Spleen (tissue), 11 donors: ENCODE data around the gene SLC46A2. TPM values are rescaled to one million over a fixed set of nuclear protein-coding genes. Genes with fewer than 3 reads are reported as not detected.

Source experiments
- DNase-seq: peaks from one replicate; pipeline ENCODE4 v3.0.0-alpha.2; 2020
- H3K27ac ChIP-seq, 8 donors: fragments of 200-600 bp; sonication (generic) in 7 of 8; 1 replicate in 4 of 8; 2 replicates in 4 of 8; pipeline versions ENCODE4 v1.5.0 to v1.8.0; 2016 to 2021; ENCODE audit warnings: inconsistent platforms in 4 of 8, mild to moderate bottlenecking in 4 of 8, moderate library complexity in 1 of 8
- H3K27me3 ChIP-seq, 7 donors: fragments of 200-600 bp; sonication (generic) in 6 of 7; replicated peaks in 1 of 7; 1 replicate in 4 of 7; 2 replicates in 3 of 7; pipeline versions ENCODE4 v1.5.0 to v1.8.0; 2016 to 2021; ENCODE audit warnings: inconsistent platforms in 3 of 7, mild to moderate bottlenecking in 1 of 7
- H3K36me3 ChIP-seq, 6 donors: fragments of 200-600 bp; sonication (generic) in 5 of 6; 1 replicate in 4 of 6; 2 replicates in 2 of 6; pipeline versions ENCODE4 v1.5.0 to v1.8.0; 2016 to 2021; ENCODE audit warnings: inconsistent platforms in 2 of 6
- H3K4me1 ChIP-seq, 6 donors: fragments of 200-600 bp; sonication (generic) in 5 of 6; 1 replicate in 3 of 6; 2 replicates in 3 of 6; pipeline versions ENCODE4 v1.5.0 to v1.8.0; 2016 to 2021; ENCODE audit warnings: inconsistent platforms in 3 of 6
- H3K4me3 ChIP-seq, 8 donors: fragments of 200-600 bp; sonication (generic) in 7 of 8; 1 replicate in 4 of 8; 2 replicates in 4 of 8; pipeline versions ENCODE4 v1.5.0 to v1.8.0; 2016 to 2021; ENCODE audit warnings: inconsistent platforms in 4 of 8, mild to moderate bottlenecking in 4 of 8, moderate library complexity in 2 of 8
- H3K9me3 ChIP-seq, 8 donors: fragments of 200-600 bp; sonication (generic) in 7 of 8; 1 replicate in 4 of 8; 2 replicates in 4 of 8; pipeline versions ENCODE4 v1.5.0 to v1.8.0; 2016 to 2021; ENCODE audit warnings: inconsistent platforms in 4 of 8
- POLR2A ChIP-seq, 3 donors: fragments of 450-650 bp; IDR thresholded peaks; one replicate each; pipeline ENCODE4 v1.5.1; 2017; ENCODE audit warnings: antibody characterized with exemption in 3 of 3, mild to moderate bottlenecking in 1 of 3
- POLR2AphosphoS5 ChIP-seq, 3 donors: sonication (generic); formaldehyde crosslinking; IDR thresholded peaks; one replicate each; pipeline ENCODE4 v1.5.1; 2017; ENCODE audit warnings: antibody characterized with exemption in 3 of 3
- WGBS, 5 donors: extraction: QIAGEN DNeasy Blood & Tissue Kit in 3 of 5; methylation state at CpG; one replicate each; pipeline versions ENCODE4 v1.1.5 to v1.1.7; 2013 to 2018; 5-methylcytosine and 5-hydroxymethylcytosine counted together
- intact Hi-C: fragments of 100-400 bp; cut with DNase I; formaldehyde crosslinking; loops from one replicate; pipeline ENCODE4 v1.15.0; 2023; ENCODE audit warnings: low total_unique reads
- polyA plus RNA-seq, 3 donors: library from polyadenylated mRNA; stranded (reverse); fragments of 200-250 nt; gene quantifications; one replicate each; pipeline ENCODE4 v1.2.1, GENCODE V29; 2013
- total RNA-seq, 7 donors: library from RNA; depleted of rRNA in 3 of 7; stranded (reverse); fragments of >200 nt in 3 of 7; fragmentation: NEBNext Ultra II Directional in 4 of 7; extraction: Animal tissue kit (Norgen Biotek cat#: 25700) in 4 of 7; gene quantifications; one replicate each; pipeline versions ENCODE4 v1.1.0 to v1.2.1, GENCODE V29; 2016 to 2021
- TF ChIP-seq, protein P1 (sequence below), 11 experiments: fragments of 200-600 bp in 7 of 11; fragments of 450-650 bp in 4 of 11; sonication (generic) in 4 of 11; IDR thresholded peaks in 8 of 11; conservative IDR thresholded peaks in 3 of 11; 1 replicate in 7 of 11; 2 replicates in 4 of 11; pipeline versions ENCODE4 v1.4.0 to v1.8.0; 2016 to 2021; ENCODE audit warnings: antibody characterized with exemption in 11 of 11, inconsistent platforms in 4 of 11, mild to moderate bottlenecking in 1 of 11
- donor health status: healthy with polysubstance abuse.
- donor health status: DM: no; HTN: no; CAD: no; lungs with moderate emphysema.
- donor health status: DM: no; HTN: no; CAD: no.
- donor health status: Bipolar disorder and iron deficiency.
- donor health status: healthy.
- donor health status: DM: no; HTN: no; CAD: no.
- donor health status: DM: yes; HTN: yes; CAD: no.

The SLC46A2 gene
- total and polyA plus RNA-seq, 10 donors: 0.20 to 5.8 (median 0.94) TPM

DNA sequence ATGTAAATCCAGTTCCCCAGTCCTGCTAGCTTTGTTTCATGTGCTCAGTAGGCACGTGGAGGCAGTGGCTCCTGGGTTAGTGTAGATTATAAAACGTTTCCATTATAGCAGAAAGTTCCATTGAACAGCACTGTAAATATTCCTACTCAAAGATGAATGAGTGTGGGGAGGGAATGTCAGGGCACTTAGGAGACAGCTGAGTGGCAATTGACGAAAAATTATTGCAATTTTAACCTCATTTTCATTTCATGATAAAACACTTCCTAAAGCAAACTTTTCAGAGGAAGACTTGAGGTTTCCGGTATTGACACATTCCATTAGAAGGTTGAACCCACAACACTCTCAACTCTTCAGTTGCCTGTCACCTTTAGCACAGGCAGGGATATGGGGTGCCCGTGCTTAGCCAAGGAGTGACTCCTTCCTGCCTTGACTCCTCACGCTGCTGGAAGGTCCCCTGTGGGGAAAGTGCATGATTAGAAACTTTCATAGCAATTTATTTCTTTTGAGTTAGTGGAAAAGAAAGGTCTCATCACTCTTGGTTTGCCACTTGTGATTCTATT is 41.2 kb downstream of the SLC46A2 start:
- no peak for DNase-seq
- no peaks in the 10 kb centered on the region for H3K27me3 ChIP-seq

GRCh38 chr9:112848316-112849151 is 42.1 kb downstream of the SLC46A2 start:
- Histone ChIP-seq H3K9me3 (no peaks in the 10 kb centered on the region), H3K36me3 (peaks cover 0 to 32% (median 8%) of the 10 kb centered on the region in 6 donors), H3K27ac (no peak overlapping the region), H3K4me1 (peaks cover 6 to 37% (median 17%) of the 10 kb centered on the region in 6 donors), H3K27me3 (no peaks in the 10 kb centered on the region), H3K4me3 (no peak overlapping the region)
- 62 to 87% (median 69%) methylated on average over 4 to 13 of the region's 13 CpGs for WGBS, 5 donors
- TF ChIP-seq, protein P1, sequence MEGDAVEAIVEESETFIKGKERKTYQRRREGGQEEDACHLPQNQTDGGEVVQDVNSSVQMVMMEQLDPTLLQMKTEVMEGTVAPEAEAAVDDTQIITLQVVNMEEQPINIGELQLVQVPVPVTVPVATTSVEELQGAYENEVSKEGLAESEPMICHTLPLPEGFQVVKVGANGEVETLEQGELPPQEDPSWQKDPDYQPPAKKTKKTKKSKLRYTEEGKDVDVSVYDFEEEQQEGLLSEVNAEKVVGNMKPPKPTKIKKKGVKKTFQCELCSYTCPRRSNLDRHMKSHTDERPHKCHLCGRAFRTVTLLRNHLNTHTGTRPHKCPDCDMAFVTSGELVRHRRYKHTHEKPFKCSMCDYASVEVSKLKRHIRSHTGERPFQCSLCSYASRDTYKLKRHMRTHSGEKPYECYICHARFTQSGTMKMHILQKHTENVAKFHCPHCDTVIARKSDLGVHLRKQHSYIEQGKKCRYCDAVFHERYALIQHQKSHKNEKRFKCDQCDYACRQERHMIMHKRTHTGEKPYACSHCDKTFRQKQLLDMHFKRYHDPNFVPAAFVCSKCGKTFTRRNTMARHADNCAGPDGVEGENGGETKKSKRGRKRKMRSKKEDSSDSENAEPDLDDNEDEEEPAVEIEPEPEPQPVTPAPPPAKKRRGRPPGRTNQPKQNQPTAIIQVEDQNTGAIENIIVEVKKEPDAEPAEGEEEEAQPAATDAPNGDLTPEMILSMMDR (IDR thresholded peaks at IDR 0.05 in 8 of 11, conservative IDR thresholded peaks at IDR 0.05 in 3 of 11): no peak
- no peak for TF ChIP-seq POLR2A (IDR thresholded peaks at IDR 0.05)
- no peak for TF ChIP-seq POLR2AphosphoS5 (IDR thresholded peaks at IDR 0.05)
- no peak for DNase-seq
- intact Hi-C loops: loop anchor here (10.0 kb wide), 1 partner anchor 56 kb away; no protein-coding TSS in a partner anchor

More for the DNA sequence above, 41.2 kb downstream of the SLC46A2 start:
- intact Hi-C loops: loop anchor here (10.0 kb wide), 1 partner anchor 55 kb away; no protein-coding TSS in a partner anchor
- no peak for TF ChIP-seq POLR2AphosphoS5 (IDR thresholded peaks at IDR 0.05)
- no peak for TF ChIP-seq POLR2A (IDR thresholded peaks at IDR 0.05)
- TF ChIP-seq, protein P1 (IDR thresholded peaks at IDR 0.05 in 8 of 11, conservative IDR thresholded peaks at IDR 0.05 in 3 of 11): no peak
- 45 to 71% (median 61%) methylated on average over 6 of the region's 6 CpGs for WGBS, 5 donors
- Histone ChIP-seq H3K9me3 (no peaks in the 10 kb centered on the region), H3K4me1 (peaks cover 6 to 33% (median 16%) of the 10 kb centered on the region in 6 donors), H3K36me3 (peaks cover 0 to 41% (median 8%) of the 10 kb centered on the region in 6 donors), H3K27ac (no peak overlapping the region), H3K4me3 (no peak overlapping the region)

DNA sequence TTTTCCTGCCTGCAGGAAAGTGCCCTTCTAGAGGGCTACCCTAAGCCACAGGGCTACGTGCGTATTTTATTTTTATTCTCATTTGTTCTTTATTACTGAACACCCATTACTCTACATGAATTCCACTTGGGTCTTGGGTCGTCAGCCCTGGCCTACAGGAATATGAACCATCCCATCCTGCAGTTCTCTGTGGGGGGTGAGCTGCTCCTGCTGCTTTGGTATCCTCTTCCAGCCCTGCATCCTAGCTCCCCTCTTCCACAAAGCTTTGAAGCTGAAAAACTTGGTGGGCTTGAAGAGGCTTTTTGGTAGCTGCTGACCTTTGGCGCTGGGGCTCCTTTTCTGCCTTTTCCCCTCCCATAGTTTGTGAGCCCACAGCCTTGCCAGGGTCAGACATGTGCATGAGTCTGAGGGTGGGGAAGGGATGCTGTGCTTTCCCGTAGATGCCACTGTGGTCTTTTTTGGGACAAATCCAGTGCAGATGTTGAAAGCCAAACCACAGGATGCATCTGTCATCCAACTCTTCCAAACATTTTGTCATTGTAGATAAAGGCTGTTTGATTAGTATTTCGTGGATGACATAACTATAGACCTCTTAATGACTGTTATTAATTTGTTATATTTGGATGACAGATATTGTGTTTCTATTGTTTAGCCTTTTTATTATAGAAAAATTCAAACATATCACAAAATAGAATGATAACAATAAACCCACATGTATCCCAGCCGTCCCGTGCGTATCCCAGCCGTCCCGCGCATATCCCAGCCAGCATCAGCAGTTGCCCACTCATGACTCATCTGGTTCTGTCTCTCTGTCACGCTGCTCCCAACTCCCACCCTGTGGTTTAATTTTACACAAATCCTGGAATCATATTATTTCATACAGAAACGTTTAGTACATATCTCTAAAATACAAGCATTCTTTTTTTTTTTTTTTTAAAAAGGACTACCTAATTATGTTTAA is 43.9 kb downstream of the SLC46A2 start:
- TF ChIP-seq POLR2AphosphoS5 (IDR thresholded peaks at IDR 0.05): no peak
- TF ChIP-seq, protein P1 (IDR thresholded peaks at IDR 0.05 in 8 of 11, conservative IDR thresholded peaks at IDR 0.05 in 3 of 11): no peak
- no peak for TF ChIP-seq POLR2A (IDR thresholded peaks at IDR 0.05)
- WGBS, 5 donors: 76 to 84% (median 80%) methylated on average over 14 of the region's 14 CpGs
- Histone ChIP-seq H3K36me3 (peaks cover 0 to 17% (median 7%) of the 10 kb centered on the region in 6 donors), H3K9me3 (no peaks in the 10 kb centered on the region), H3K27me3 (no peaks in the 10 kb centered on the region), H3K27ac (no peak overlapping the region), H3K4me1 (peaks cover 6 to 37% (median 17%) of the 10 kb centered on the region in 6 donors), H3K4me3 (no peak overlapping the region)
- DNase-seq: no peak
- intact Hi-C loops: loop anchor here (10.0 kb wide), 1 partner anchor 58 kb away; no protein-coding TSS in a partner anchor
